Psoas muscle (tissue), 8 donors: ENCODE results near the gene HADH. TPM values are rescaled to one million over a fixed set of nuclear protein-coding genes. Genes with fewer than 3 reads are reported as not detected.
"Not testable (repeated sequence)": the region's sequence is repeated elsewhere in the genome, so short reads cannot be mapped to it uniquely, and the experiment has no call there.

ENCODE experiments used
- ATAC-seq, 4 donors: fragments of 200-7000 bp; cut with Tn5 transposase; one replicate each; pipeline ENCODE4 v1.9.1; 2020; ENCODE audit warnings: moderate library complexity in 3 of 4, mild to moderate bottlenecking in 2 of 4
- DNase-seq, 2 donors: peaks; one replicate each; pipeline ENCODE4 v3.0.0-alpha.2; 2020
- H3K27ac ChIP-seq: fragments of 200-600 bp; one replicate; pipeline ENCODE4 v1.8.0; 2022
- H3K27me3 ChIP-seq, 3 donors: fragments of 200-600 bp in 1 of 3; one replicate each; pipeline versions ENCODE4 v1.6.1 to v1.8.0; 2013 to 2022; ENCODE audit warnings: low read length in 2 of 3, mild to moderate bottlenecking in 2 of 3, moderate library complexity in 1 of 3; ENCODE audit not compliant: insufficient read depth in 3 of 3
- H3K36me3 ChIP-seq, 2 donors: fragments of 200-600 bp in 1 of 2; one replicate each; pipeline versions ENCODE4 v1.6.1 to v1.8.0; 2013 to 2022; ENCODE audit warnings: low read depth in 1 of 2, mild to moderate bottlenecking in 1 of 2, moderate library complexity in 1 of 2; ENCODE audit not compliant: insufficient read depth in 1 of 2
- H3K4me1 ChIP-seq: fragments of 200-600 bp; one replicate; pipeline ENCODE4 v1.8.0; 2022
- H3K4me3 ChIP-seq: fragments of 200-600 bp; one replicate; pipeline ENCODE4 v1.8.0; 2022; ENCODE audit warnings: mild to moderate bottlenecking
- H3K9me3 ChIP-seq: fragments of 200-600 bp; one replicate; pipeline ENCODE4 v1.8.0; 2022
- CTCF ChIP-seq: fragments of 200-600 bp; IDR thresholded peaks from one replicate; pipeline ENCODE4 v1.8.0; 2022; ENCODE audit warnings: antibody characterized with exemption
- WGBS, 3 donors: extraction: QIAGEN DNeasy Blood & Tissue Kit; methylation state at CpG; one replicate each; pipeline versions ENCODE4 v1.1.6 to v1.1.7; 2013; 5-methylcytosine and 5-hydroxymethylcytosine counted together
- intact Hi-C, 2 donors: fragments of 100-400 bp; cut with DNase I; formaldehyde crosslinking; loops; one replicate each; pipeline versions ENCODE4 v1.11.0 to v1.14.2; 2022
- polyA plus RNA-seq, 3 donors: library from polyadenylated mRNA; stranded (reverse); fragments of 200-250 nt; gene quantifications; one replicate each; pipeline ENCODE4 v1.2.3, GENCODE V29; 2013
- total RNA-seq, 4 donors: library from RNA; stranded (reverse); fragmentation: NEBNext Ultra II Directional in 2 of 4; extraction: Animal tissue kit (Norgen Biotek cat#: 25700) in 2 of 4; gene quantifications; one replicate each; pipeline versions ENCODE4 v1.2.1 to v1.2.4, GENCODE V29; 2021 to 2023
- donor health status: healthy with polysubstance abuse.
- donor health status: DM: no; HTN: no; CAD: no; lungs with moderate emphysema.
- donor health status: Bipolar disorder and iron deficiency.
- donor health status: healthy.
- donor health status: DM: yes; HTN: yes; CAD: no.
- donor health status: DM: no; HTN: no; CAD: no.
- donor health status: DM: no; HTN: no; CAD: no.
- donor health status: DM: yes; HTN: yes; CAD: no.

HADH gene
- total and polyA plus RNA-seq, 7 donors = 26.6 to 150 (median 103) TPM

GRCh38 chr4:108049406-108049805, 59.7 kb downstream of the HADH start:
- H3K4me3 ChIP-seq = no peak overlapping the region
- TF ChIP-seq CTCF = no peak
- no peaks in the 10 kb centered on the region for H3K9me3 ChIP-seq
- peaks cover 7% of the 10 kb centered on the region for H3K4me1 ChIP-seq
- no peaks in the 10 kb centered on the region for H3K27me3 ChIP-seq
- ATAC-seq (no peak), DNase-seq (no peak)
- intact Hi-C loops = no loop called here
- 84 to 88% (median 87%) methylated on average over 5 of the region's 5 CpGs for WGBS, 3 donors
- H3K27ac ChIP-seq = no peak overlapping the region
- H3K36me3 ChIP-seq = no peaks in the 10 kb centered on the region

- H3K36me3 ChIP-seq, DNase-seq, H3K27me3 ChIP-seq, intact Hi-C loops, H3K27ac ChIP-seq, H3K4me3 ChIP-seq, ATAC-seq, H3K9me3 ChIP-seq, H3K4me1 ChIP-seq: not testable (repeated sequence)
- 91 to 93% (median 92%) methylated on average over 8 of the region's 10 CpGs for WGBS, 3 donors
Observed at GRCh38 chr4:108050166-108051111, 60.8 kb downstream of the HADH start.

GRCh38 chr4:108051343-108051742, 61.7 kb downstream of the HADH start:
- no peak for TF ChIP-seq CTCF
- no peak for ATAC-seq

GRCh38 chr4:108052558-108053120, 63.0 kb downstream of the HADH start:
- no peak for ATAC-seq
- TF ChIP-seq CTCF = no peak
- DNase-seq = no peak
- intact Hi-C loops = no loop called here
- no peaks in the 10 kb centered on the region for H3K36me3 ChIP-seq
- no peaks in the 10 kb centered on the region for H3K9me3 ChIP-seq
- 82 to 90% (median 85%) methylated on average over 2 of the region's 2 CpGs for WGBS, 3 donors
- no peaks in the 10 kb centered on the region for H3K27me3 ChIP-seq
- no peak overlapping the region for H3K27ac ChIP-seq
- no peak overlapping the region for H3K4me3 ChIP-seq
- no peaks in the 10 kb centered on the region for H3K4me1 ChIP-seq

More at GRCh38 chr4:108051343-108051742, 61.7 kb downstream of the HADH start:
- H3K4me1 ChIP-seq = no peaks in the 10 kb centered on the region
- no peaks in the 10 kb centered on the region for H3K27me3 ChIP-seq
- no peak overlapping the region for H3K4me3 ChIP-seq
- intact Hi-C loops = no loop called here
- H3K27ac ChIP-seq = no peak overlapping the region
- no peaks in the 10 kb centered on the region for H3K36me3 ChIP-seq
- no peak for DNase-seq
- 72 to 83% (median 80%) methylated on average over 10 of the region's 10 CpGs for WGBS, 3 donors
- no peaks in the 10 kb centered on the region for H3K9me3 ChIP-seq

GRCh38 chr4:108053251-108053711, 63.6 kb downstream of the HADH start:
- H3K9me3 ChIP-seq = no peaks in the 10 kb centered on the region
- no peak for TF ChIP-seq CTCF
- H3K27me3 ChIP-seq = no peaks in the 10 kb centered on the region
- no peaks in the 10 kb centered on the region for H3K4me1 ChIP-seq
- 71 to 88% (median 75%) methylated on average over 1 of the region's 1 CpG for WGBS, 3 donors
- no peaks in the 10 kb centered on the region for H3K36me3 ChIP-seq
- no peak overlapping the region for H3K27ac ChIP-seq
- no peak for DNase-seq
- no peak for ATAC-seq
- no peak overlapping the region for H3K4me3 ChIP-seq
- intact Hi-C loops = no loop called here
